ENCODE measurements around the gene PLXNA1. TPM values are rescaled to one million over a fixed set of nuclear protein-coding genes. Genes with fewer than 3 reads are reported as not detected.
A peak's percentile ranks its signal among the peaks of the same experiment; 100 is the strongest.

PLXNA1 gene
- total RNA-seq, 1 experiment from 2014 or later, result 80.6 TPM

DNA sequence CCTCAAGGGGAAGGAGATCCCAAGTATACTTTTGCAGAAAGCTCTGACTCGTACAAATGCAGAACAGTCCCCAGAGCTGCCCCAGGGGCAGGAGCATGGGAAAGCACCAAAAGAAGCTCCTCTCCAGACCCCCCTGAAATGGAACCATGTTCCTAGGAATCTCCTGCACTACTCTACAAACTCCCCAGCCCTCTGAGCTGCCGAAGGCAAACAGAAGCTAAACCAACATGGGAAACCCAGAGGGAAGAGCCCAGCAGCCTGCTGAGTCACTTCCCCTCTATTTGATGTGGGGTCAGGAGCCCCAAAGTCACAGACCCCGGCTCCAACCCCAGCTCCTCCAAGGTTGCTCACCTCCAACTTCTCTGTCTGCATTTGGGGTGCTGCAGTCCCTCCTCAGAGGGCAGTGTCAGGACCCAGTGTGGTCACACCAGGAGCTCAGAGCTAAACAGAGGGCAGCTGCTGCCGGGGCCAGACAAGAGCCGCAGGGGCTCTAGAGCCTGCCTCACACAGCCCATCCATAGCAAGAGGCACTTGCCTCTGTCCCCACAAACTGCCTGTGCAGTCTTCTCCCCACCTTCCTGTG is 3.8 kb upstream of the PLXNA1 start:
- ChIA-PET POLR2A (no interaction called here), CTCF (no interaction called here)
- TF ChIP-seq, protein P1, sequence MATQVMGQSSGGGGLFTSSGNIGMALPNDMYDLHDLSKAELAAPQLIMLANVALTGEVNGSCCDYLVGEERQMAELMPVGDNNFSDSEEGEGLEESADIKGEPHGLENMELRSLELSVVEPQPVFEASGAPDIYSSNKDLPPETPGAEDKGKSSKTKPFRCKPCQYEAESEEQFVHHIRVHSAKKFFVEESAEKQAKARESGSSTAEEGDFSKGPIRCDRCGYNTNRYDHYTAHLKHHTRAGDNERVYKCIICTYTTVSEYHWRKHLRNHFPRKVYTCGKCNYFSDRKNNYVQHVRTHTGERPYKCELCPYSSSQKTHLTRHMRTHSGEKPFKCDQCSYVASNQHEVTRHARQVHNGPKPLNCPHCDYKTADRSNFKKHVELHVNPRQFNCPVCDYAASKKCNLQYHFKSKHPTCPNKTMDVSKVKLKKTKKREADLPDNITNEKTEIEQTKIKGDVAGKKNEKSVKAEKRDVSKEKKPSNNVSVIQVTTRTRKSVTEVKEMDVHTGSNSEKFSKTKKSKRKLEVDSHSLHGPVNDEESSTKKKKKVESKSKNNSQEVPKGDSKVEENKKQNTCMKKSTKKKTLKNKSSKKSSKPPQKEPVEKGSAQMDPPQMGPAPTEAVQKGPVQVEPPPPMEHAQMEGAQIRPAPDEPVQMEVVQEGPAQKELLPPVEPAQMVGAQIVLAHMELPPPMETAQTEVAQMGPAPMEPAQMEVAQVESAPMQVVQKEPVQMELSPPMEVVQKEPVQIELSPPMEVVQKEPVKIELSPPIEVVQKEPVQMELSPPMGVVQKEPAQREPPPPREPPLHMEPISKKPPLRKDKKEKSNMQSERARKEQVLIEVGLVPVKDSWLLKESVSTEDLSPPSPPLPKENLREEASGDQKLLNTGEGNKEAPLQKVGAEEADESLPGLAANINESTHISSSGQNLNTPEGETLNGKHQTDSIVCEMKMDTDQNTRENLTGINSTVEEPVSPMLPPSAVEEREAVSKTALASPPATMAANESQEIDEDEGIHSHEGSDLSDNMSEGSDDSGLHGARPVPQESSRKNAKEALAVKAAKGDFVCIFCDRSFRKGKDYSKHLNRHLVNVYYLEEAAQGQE (IDR thresholded peaks at IDR 0.05; ENCODE audit: insufficient read depth in 1 of 2, low read depth in 2 of 2, low read length in 1 of 2), result no peak
- no peak for TF ChIP-seq SIN3A (IDR thresholded peaks at IDR 0.05; ENCODE audit: borderline replicate concordance, insufficient read depth, low read depth, low read length)
- TF ChIP-seq, protein P2, sequence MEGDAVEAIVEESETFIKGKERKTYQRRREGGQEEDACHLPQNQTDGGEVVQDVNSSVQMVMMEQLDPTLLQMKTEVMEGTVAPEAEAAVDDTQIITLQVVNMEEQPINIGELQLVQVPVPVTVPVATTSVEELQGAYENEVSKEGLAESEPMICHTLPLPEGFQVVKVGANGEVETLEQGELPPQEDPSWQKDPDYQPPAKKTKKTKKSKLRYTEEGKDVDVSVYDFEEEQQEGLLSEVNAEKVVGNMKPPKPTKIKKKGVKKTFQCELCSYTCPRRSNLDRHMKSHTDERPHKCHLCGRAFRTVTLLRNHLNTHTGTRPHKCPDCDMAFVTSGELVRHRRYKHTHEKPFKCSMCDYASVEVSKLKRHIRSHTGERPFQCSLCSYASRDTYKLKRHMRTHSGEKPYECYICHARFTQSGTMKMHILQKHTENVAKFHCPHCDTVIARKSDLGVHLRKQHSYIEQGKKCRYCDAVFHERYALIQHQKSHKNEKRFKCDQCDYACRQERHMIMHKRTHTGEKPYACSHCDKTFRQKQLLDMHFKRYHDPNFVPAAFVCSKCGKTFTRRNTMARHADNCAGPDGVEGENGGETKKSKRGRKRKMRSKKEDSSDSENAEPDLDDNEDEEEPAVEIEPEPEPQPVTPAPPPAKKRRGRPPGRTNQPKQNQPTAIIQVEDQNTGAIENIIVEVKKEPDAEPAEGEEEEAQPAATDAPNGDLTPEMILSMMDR (IDR thresholded peaks at IDR 0.05), result no peak
- TF ChIP-seq TCF7L2 (IDR thresholded peaks at IDR 0.05; ENCODE audit: low read depth, low read length), result no peak
- no peak for TF ChIP-seq POLR2AphosphoS5 (IDR thresholded peaks at IDR 0.05; ENCODE audit: low read depth, low read length)
- H3K4me3 ChIP-seq (ENCODE audit: low read depth in 2 of 2, low read length in 2 of 2), result no peak overlapping the region
- no peaks in the 10 kb centered on the region for H3K27me3 ChIP-seq (ENCODE audit: control insufficient read depth, insufficient read depth, low read length)
- H3K36me3 ChIP-seq (ENCODE audit: control insufficient read depth, insufficient read depth, low read length), result no peaks in the 10 kb centered on the region
- DNase-seq (ENCODE audit: low read depth, low spot score), result no peak
- intact Hi-C loops (cut with micrococcal nuclease; ENCODE audit: unreplicated experiment), result no loop called here
- H3K4me1 ChIP-seq (ENCODE audit: control insufficient read depth, insufficient read depth, low read length), result peaks cover 14% of the 10 kb centered on the region
- in situ Hi-C loops (cut with HindIII; ENCODE audit: low pct_unique_long_range_greater_than_20kb, low sequenced_read_pairs), result no loop called here
- H3K9me3 ChIP-seq (ENCODE audit: control insufficient read depth, insufficient read depth, low read depth, low read length), result peaks cover 6% of the 10 kb centered on the region; the same call in 1 of the 2 replicates
- ATAC-seq, result no peak
- BruUV-seq (replicated peaks), result no TSS peak
- peak overlapping the region; percentile 27; the same call in 1 of the 2 replicates for H3K27ac ChIP-seq (ENCODE audit: low read length)

DNA sequence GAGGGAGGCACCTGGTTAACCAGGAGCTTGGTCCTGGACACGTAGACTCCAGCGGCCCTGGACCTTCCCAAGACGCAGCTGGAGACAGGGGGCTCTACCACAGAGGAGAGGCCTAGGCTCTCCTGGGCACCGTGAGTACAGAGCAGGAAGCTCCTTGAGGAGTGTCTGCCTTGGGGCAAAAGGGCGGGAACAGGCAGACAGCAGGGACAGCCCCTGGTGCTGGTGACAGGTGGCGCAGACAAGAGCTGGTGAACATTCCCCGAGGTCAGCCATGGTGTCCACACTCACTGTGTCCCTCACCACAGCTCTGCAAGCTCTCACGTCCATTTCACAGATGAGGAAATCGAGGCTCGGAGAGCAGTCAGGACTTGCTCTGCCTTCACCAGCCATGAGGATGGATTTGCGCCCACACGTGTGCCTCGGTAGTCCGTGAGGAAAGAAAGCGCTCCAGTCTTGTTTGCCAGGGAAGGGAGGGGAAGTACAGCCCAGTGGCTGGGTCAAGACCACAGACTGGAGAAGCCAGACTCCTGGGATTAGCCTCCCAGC is 2.6 kb upstream of the PLXNA1 start:
- no peaks in the 10 kb centered on the region for H3K9me3 ChIP-seq (ENCODE audit: control insufficient read depth, insufficient read depth, low read depth, low read length)
- in situ Hi-C loops (cut with HindIII; ENCODE audit: low pct_unique_long_range_greater_than_20kb, low sequenced_read_pairs) (no loop called here), intact Hi-C loops (cut with micrococcal nuclease; ENCODE audit: unreplicated experiment) (loop anchor here (5.0 kb wide), 3 partner anchors 228 to 477 kb away; no protein-coding TSS in a partner anchor)
- CTCF ChIA-PET, result interaction anchor here (0.9 kb wide), 1 partner anchor 228 kb away, joined by 3 read pairs; no protein-coding TSS in a partner anchor
- TF ChIP-seq, protein P1 (IDR thresholded peaks at IDR 0.05; ENCODE audit: insufficient read depth in 1 of 2, low read depth in 2 of 2, low read length in 1 of 2), result no peak
- TF ChIP-seq, protein P2 (IDR thresholded peaks at IDR 0.05), result no peak
- TF ChIP-seq SIN3A (IDR thresholded peaks at IDR 0.05; ENCODE audit: borderline replicate concordance, insufficient read depth, low read depth, low read length) (no peak), POLR2AphosphoS5 (IDR thresholded peaks at IDR 0.05; ENCODE audit: low read depth, low read length) (no peak), TCF7L2 (IDR thresholded peaks at IDR 0.05; ENCODE audit: low read depth, low read length) (no peak)
- BruUV-seq (replicated peaks), result no TSS peak
- no peaks in the 10 kb centered on the region for H3K27me3 ChIP-seq (ENCODE audit: control insufficient read depth, insufficient read depth, low read length)
- no peak overlapping the region for H3K4me3 ChIP-seq (ENCODE audit: low read depth in 2 of 2, low read length in 2 of 2)
- ATAC-seq (no peak), DNase-seq (ENCODE audit: low read depth, low spot score) (no peak)
- no peak overlapping the region for H3K27ac ChIP-seq (ENCODE audit: low read length)
- POLR2A ChIA-PET, result no interaction called here
- no peaks in the 10 kb centered on the region for H3K36me3 ChIP-seq (ENCODE audit: control insufficient read depth, insufficient read depth, low read length)
- H3K4me1 ChIP-seq (ENCODE audit: control insufficient read depth, insufficient read depth, low read length), result peaks cover 25% of the 10 kb centered on the region

All from Panc1 (cell line).